AG10803 (cell line): Measurements from ENCODE around the gene RBFOX1.

Experiments used
- DNase-seq: peaks from one replicate; pipeline ENCODE4 v3.0.0; 2010; ENCODE audit warnings: low read depth
- H3K4me3 ChIP-seq: 2 replicates; pipeline ENCODE4 v1.5.1; 2011; ENCODE audit warnings: mild to moderate bottlenecking, low read length, control low read depth
- CTCF ChIP-seq: conservative IDR thresholded peaks from 2 replicates; pipeline ENCODE4 v1.5.1; 2011; ENCODE audit warnings: mild to moderate bottlenecking, low read length, control low read depth, inconsistent platforms

The RBFOX1 gene

GRCh38 chr16:7680296-7680695, 347.7 kb downstream of the RBFOX1 start:
- DNase-seq, result no peak
- no peak overlapping the region for H3K4me3 ChIP-seq
- TF ChIP-seq CTCF, result no peak

- DNase-seq, result no peak
- no peak for TF ChIP-seq CTCF
- no peak overlapping the region for H3K4me3 ChIP-seq
Observed at GRCh38 chr16:7688811-7689210, 356.2 kb downstream of the RBFOX1 start.

- TF ChIP-seq CTCF, result no peak
- no peak overlapping the region for H3K4me3 ChIP-seq
- no peak for DNase-seq
Observed at GRCh38 chr16:7689234-7689633, 356.6 kb downstream of the RBFOX1 start.

- no peak for TF ChIP-seq CTCF
- DNase-seq, result no peak
- no peak overlapping the region for H3K4me3 ChIP-seq
Observed at GRCh38 chr16:7691533-7691932, 358.9 kb downstream of the RBFOX1 start.

GRCh38 chr16:7703672-7704071, 371.0 kb downstream of the RBFOX1 start:
- no peak for TF ChIP-seq CTCF
- no peak overlapping the region for H3K4me3 ChIP-seq
- no peak for DNase-seq

GRCh38 chr16:7705885-7706284, 373.2 kb downstream of the RBFOX1 start:
- H3K4me3 ChIP-seq, result no peak overlapping the region
- DNase-seq, result no peak
- TF ChIP-seq CTCF, result no peak

GRCh38 chr16:7709186-7709585, 376.5 kb downstream of the RBFOX1 start:
- no peak for DNase-seq
- TF ChIP-seq CTCF, result no peak
- H3K4me3 ChIP-seq, result no peak overlapping the region
